HG02884 (cell line): ENCODE measurements around the gene ARHGEF7.

Experiments
- ATAC-seq: cut with Tn5 transposase; IDR thresholded peaks from one replicate; pipeline ENCODE4 v1.9.1; 2021; ENCODE audit warnings: mild to moderate bottlenecking, moderate library complexity; ENCODE audit not compliant: unreplicated experiment

Gene ARHGEF7

GRCh38 chr13:111292710-111293485 lies 177.8 kb downstream of the ARHGEF7 start:
- no peak for ATAC-seq

- ATAC-seq = no peak
Observed at GRCh38 chr13:111295886-111296285, 180.8 kb downstream of the ARHGEF7 start.

GRCh38 chr13:111296417-111296816 lies 181.3 kb downstream of the ARHGEF7 start:
- ATAC-seq = no peak

GRCh38 chr13:111298214-111298975 lies 183.3 kb downstream of the ARHGEF7 start:
- no peak for ATAC-seq

- ATAC-seq = no peak
Observed at GRCh38 chr13:111302045-111302726, 187.1 kb downstream of the ARHGEF7 start.

GRCh38 chr13:111303559-111303958 lies 188.4 kb downstream of the ARHGEF7 start:
- ATAC-seq = peak; percentile 4

GRCh38 chr13:111304041-111304544 lies 189.0 kb downstream of the ARHGEF7 start:
- peak; percentile 86 for ATAC-seq

GRCh38 chr13:111304603-111305289 lies 189.6 kb downstream of the ARHGEF7 start:
- no peak for ATAC-seq

GRCh38 chr13:111312944-111313590 lies 198.0 kb downstream of the ARHGEF7 start:
- no peak for ATAC-seq

- no peak for ATAC-seq
Observed at GRCh38 chr13:111313911-111314425, 198.9 kb downstream of the ARHGEF7 start.

GRCh38 chr13:111314852-111315251 lies 199.7 kb downstream of the ARHGEF7 start:
- ATAC-seq = no peak

GRCh38 chr13:111315347-111315995 lies 200.4 kb downstream of the ARHGEF7 start:
- no peak for ATAC-seq

GRCh38 chr13:111316161-111316730 lies 201.1 kb downstream of the ARHGEF7 start:
- no peak for ATAC-seq

GRCh38 chr13:111317042-111317550 lies 202.0 kb downstream of the ARHGEF7 start:
- no peak for ATAC-seq

GRCh38 chr13:111317571-111318345 lies 202.6 kb downstream of the ARHGEF7 start:
- ATAC-seq = no peak

- ATAC-seq = no peak
Observed at GRCh38 chr13:111318386-111318785, 203.3 kb downstream of the ARHGEF7 start.

GRCh38 chr13:111319521-111319920 lies 204.4 kb downstream of the ARHGEF7 start:
- ATAC-seq = no peak
